ENCODE results near the gene ST6GAL1. TPM values are rescaled to one million over a fixed set of nuclear protein-coding genes. Genes with fewer than 3 reads are reported as not detected.

ST6GAL1 gene
- total and polyA plus RNA-seq, 2 of the 8 experiments (the other 6 are each of a cell fraction or from before 2014, with no cell fraction given) = 62.8 to 80.9 TPM

DNA sequence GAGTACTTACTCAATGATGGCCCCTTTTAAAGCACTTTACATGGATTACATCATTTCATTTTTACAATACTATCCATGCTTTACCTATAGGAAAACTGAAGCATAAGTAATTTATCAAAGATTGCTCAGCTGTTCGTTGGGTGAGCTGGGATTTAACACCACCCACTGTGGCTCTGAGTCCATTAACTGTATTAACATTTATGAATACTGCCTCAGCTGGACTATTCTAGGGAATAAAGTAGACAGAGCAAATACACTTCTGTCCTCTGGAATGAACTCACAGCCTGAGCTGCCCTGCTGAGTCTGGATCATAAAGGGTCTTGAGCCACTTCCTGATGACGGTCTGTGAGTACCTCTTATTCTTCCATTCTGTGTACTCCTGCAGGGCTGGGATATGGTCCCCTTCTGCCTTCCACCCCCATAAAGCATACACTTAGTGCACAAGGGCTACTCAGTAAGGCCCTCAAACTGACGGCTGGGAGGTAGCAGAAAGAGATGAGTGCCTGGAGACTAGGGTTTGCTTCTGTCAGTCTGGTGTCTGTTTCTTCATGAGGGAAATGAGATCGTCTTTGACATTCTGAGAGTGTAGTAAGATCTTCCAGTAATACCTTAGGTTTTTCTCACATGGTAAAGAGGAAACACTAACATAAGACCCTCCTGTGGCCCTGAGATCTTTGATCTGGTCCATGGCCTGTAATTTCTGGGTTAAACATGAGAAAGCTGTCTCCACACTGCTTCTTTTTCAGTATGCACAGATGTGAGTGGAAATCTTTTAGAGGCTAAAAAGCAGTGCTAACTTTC is 12.6 kb upstream of the ST6GAL1 start (continued):
- no peak for TF ChIP-seq ASH2L (IDR thresholded peaks at IDR 0.05; ENCODE audit: low read length)
- TF ChIP-seq POU5F1 (IDR thresholded peaks at IDR 0.05; ENCODE audit: low read depth, low read length) = no peak
- no peak for TF ChIP-seq RXRA (IDR thresholded peaks at IDR 0.05; ENCODE audit: insufficient read depth, low read depth, low read length)
- no peak for TF ChIP-seq NRF1 (IDR thresholded peaks at IDR 0.05; ENCODE audit: low read depth, low read length)

Data from H1 (cell line).